K562 (cell line): Measurements from ENCODE around the gene HSD17B1. TPM values are rescaled to one million over a fixed set of nuclear protein-coding genes. Genes with fewer than 3 reads are reported as not detected.

ENCODE experiments used
- ATAC-seq: fragments of 200-7000 bp; cut with Tn5 transposase; 3 replicates; pipeline ENCODE4 v1.9.1; 2020; ENCODE audit warnings: moderate library complexity
- BruUV-seq: library from RNA; stranded (reverse); fragments of 400-500 nt; replicated peaks from 2 replicates; lab custom pipeline; 2021; lab: Mats Ljungman, UMichigan
- CTCF ChIA-PET: fragments of 300-600 bp; formaldehyde crosslinking; extraction: SDS; loops from one replicate; lab custom pipeline; 2021; ENCODE audit warnings: low intra/inter-chr PET ratio; lab: Yijun Ruan, JAX
- POLR2A ChIA-PET: fragments of 300-600, 350-650 bp; sonication (Branson Sonifier 250); formaldehyde crosslinking; extraction: SDS; loops from one replicate; lab custom pipeline; 2021; ENCODE audit warnings: antibody characterized with exemption, inconsistent platforms; lab: Yijun Ruan, JAX
- DNase-seq, 4 experiments: peaks; one replicate each; pipeline versions ENCODE4 v3.0.0 to v3.0.0-alpha.2; 2011 to 2018; ENCODE audit warnings: low spot score in 3 of 4, mixed read lengths in 3 of 4; ENCODE audit errors: extremely low read depth in 1 of 4
- FAIRE-seq: peaks from 2 replicates; lab custom pipeline; 2011; peaks lifted over from hg19 to GRCh38; lab: Jason Lieb, UNC
- H2AFZ ChIP-seq: 2 replicates; pipeline ENCODE4 v1.6.0; 2011; ENCODE audit warnings: low read depth, low read length, control low read depth, inconsistent platforms
- H3K27ac ChIP-seq: fragments of 200-600 bp; 3 replicates; pipeline ENCODE4 v1.8.0; 2011; ENCODE audit warnings: low read depth, mild to moderate bottlenecking, control low read depth, inconsistent platforms, low read length, moderate library complexity, mixed read lengths; ENCODE audit errors: extremely low read depth
- H3K27me3 ChIP-seq, 2 experiments: fragments of 300-600 bp in 1 of 2; 2 replicates in 1 of 2; 3 replicates in 1 of 2; pipeline versions ENCODE4 v1.6.0 to v1.8.0; 2011; ENCODE audit warnings: inconsistent platforms in 2 of 2, low read length in 2 of 2, mild to moderate bottlenecking in 1 of 2, mixed read lengths in 1 of 2, moderate library complexity in 1 of 2; ENCODE audit not compliant: control insufficient read depth in 2 of 2, insufficient read depth in 2 of 2
- H3K36me3 ChIP-seq: fragments of 300-600 bp; 3 replicates; pipeline ENCODE4 v1.8.0; 2011; ENCODE audit warnings: mild to moderate bottlenecking, low read length, inconsistent platforms; ENCODE audit not compliant: control insufficient read depth, insufficient read depth
- H3K4me1 ChIP-seq, 2 experiments: fragments of 200-600 bp in 1 of 2; replicated peaks in 1 of 2; 2 replicates in 1 of 2; 3 replicates in 1 of 2; pipeline versions ENCODE4 v1.5.1 to v1.8.0; 2011; ENCODE audit warnings: inconsistent platforms in 2 of 2, low read length in 2 of 2, mild to moderate bottlenecking in 1 of 2, mixed read lengths in 1 of 2, moderate library complexity in 1 of 2; ENCODE audit not compliant: control insufficient read depth in 2 of 2, insufficient read depth in 2 of 2
- H3K4me2 ChIP-seq: 2 replicates; pipeline ENCODE4 v1.6.1; 2011; ENCODE audit warnings: low read length, control low read depth, inconsistent platforms, mixed read lengths; ENCODE audit not compliant: insufficient read depth
- H3K4me3 ChIP-seq: fragments of 200-600 bp; sonication (generic), shearing (Covaris generic); 2 replicates; pipeline ENCODE4 v1.5.1; 2016; ENCODE audit warnings: control low read depth, inconsistent platforms
- H3K79me2 ChIP-seq: fragments of 200-600 bp; 3 replicates; pipeline ENCODE4 v1.8.0; 2011; ENCODE audit warnings: low read length, inconsistent platforms; ENCODE audit not compliant: control insufficient read depth, insufficient read depth
- H3K9ac ChIP-seq, 2 experiments: 2 replicates each; pipeline versions ENCODE4 v1.6.0 to v1.6.1; 2011; ENCODE audit warnings: low read depth in 2 of 2, low read length in 2 of 2, control low read depth in 1 of 2, inconsistent platforms in 1 of 2, mild to moderate bottlenecking in 1 of 2, mixed read lengths in 1 of 2; ENCODE audit not compliant: insufficient read depth in 1 of 2
- H3K9me1 ChIP-seq: one replicate; pipeline ENCODE4 v1.6.0; 2011; ENCODE audit warnings: inconsistent platforms, mild to moderate bottlenecking, low read length, moderate library complexity; ENCODE audit not compliant: control insufficient read depth, insufficient read depth
- H3K9me3 ChIP-seq: replicated peaks from 2 replicates; pipeline ENCODE4 v1.5.1; 2011; ENCODE audit warnings: low read depth, low read length, inconsistent platforms; ENCODE audit not compliant: control insufficient read depth, insufficient read depth
- H4K20me1 ChIP-seq: replicated peaks from 2 replicates; pipeline ENCODE4 v1.6.1; 2011; ENCODE audit warnings: low read length, inconsistent platforms, mixed read lengths; ENCODE audit not compliant: control insufficient read depth, insufficient read depth
- ARID1B ChIP-seq: fragments of 450-650 bp; IDR thresholded peaks from 2 replicates; pipeline ENCODE4 v1.6.1; 2016; ENCODE audit warnings: antibody characterized with exemption, mild to moderate bottlenecking, inconsistent platforms
- CHD4 ChIP-seq: fragments of 200-600 bp; sonication (generic); IDR thresholded peaks from 3 replicates; pipeline ENCODE4 v1.6.1; 2012; ENCODE audit warnings: low read depth, mild to moderate bottlenecking, mixed read lengths, low read length, inconsistent platforms; ENCODE audit not compliant: insufficient read depth, insufficient replicate concordance, poor library complexity, severe bottlenecking
- GABPA ChIP-seq: fragments of 200-800 bp; sonication (Bioruptor generic); conservative IDR thresholded peaks from 2 replicates; pipeline ENCODE4 v1.6.1; 2016; ENCODE audit warnings: low read depth, missing genetic modification characterization, missing compliant biosample characterization
- GATAD2B ChIP-seq: fragments of 450-650 bp; IDR thresholded peaks from 2 replicates; pipeline ENCODE4 v1.6.1; 2017; ENCODE audit warnings: mild to moderate bottlenecking, borderline replicate concordance
- HNRNPLL ChIP-seq: fragments of 200-400 bp; formaldehyde crosslinking; IDR thresholded peaks from 2 replicates; pipeline ENCODE4 v1.6.1; 2017; ENCODE audit warnings: low read length, low read depth, mild to moderate bottlenecking; ENCODE audit not compliant: poor library complexity, severe bottlenecking
- JUN ChIP-seq, 2 experiments: sonication (generic) in 1 of 2; formaldehyde crosslinking in 1 of 2; IDR thresholded peaks; 2 replicates each; pipeline versions ENCODE4 v1.6.1 to v1.8.0; 2012 to 2022; ENCODE audit warnings: borderline replicate concordance in 2 of 2, mild to moderate bottlenecking in 2 of 2, improper control_type of control experiment in 1 of 2, low read depth in 1 of 2, low read length in 1 of 2, missing genetic modification reagents in 1 of 2
- PHTF2 ChIP-seq: fragments of 250-450 bp; sonication (Bioruptor Pico); IDR thresholded peaks from 2 replicates; pipeline ENCODE4 v1.5.0; 2021; ENCODE audit warnings: mild to moderate bottlenecking
- RBM15 ChIP-seq: fragments of 200-400 bp; formaldehyde crosslinking; IDR thresholded peaks from 2 replicates; pipeline ENCODE4 v1.6.1; 2018; ENCODE audit warnings: mild to moderate bottlenecking, low read length, moderate library complexity; ENCODE audit not compliant: insufficient read depth
- SP2 ChIP-seq: IDR thresholded peaks from 2 replicates; pipeline ENCODE4 v1.6.1; 2011; ENCODE audit warnings: mild to moderate bottlenecking, low read depth, low read length, moderate library complexity; ENCODE audit not compliant: poor library complexity, severe bottlenecking; ENCODE audit errors: extremely low read depth
- TEAD2 ChIP-seq: fragments of 450-650 bp; IDR thresholded peaks from 2 replicates; pipeline ENCODE4 v1.6.1; 2016; ENCODE audit warnings: missing genetic modification characterization, control low read depth, missing compliant biosample characterization
- ZNF282 ChIP-seq: sonication (generic); formaldehyde crosslinking; IDR thresholded peaks from 2 replicates; pipeline ENCODE4 v1.8.1; 2023; ENCODE audit warnings: missing genetic modification reagents
- WGBS: fragments of 100-300 bp; shearing (Covaris generic); methylation state at CpG from one replicate; pipeline ENCODE4 v1.1.6; 2016; ENCODE audit warnings: low coverage, mixed read lengths; ENCODE audit not compliant: insufficient coverage; ENCODE audit errors: missing lambda C conversion rate; 5-methylcytosine and 5-hydroxymethylcytosine counted together
- in situ Hi-C: fragments of 300-500 bp; cut with MboI; formaldehyde crosslinking; loops from 4 replicates; pipeline ENCODE4 v1.15.0; 2018; ENCODE audit warnings: inconsistent platforms, mixed read lengths
- intact Hi-C: fragments of 100-400 bp; cut with micrococcal nuclease; formaldehyde crosslinking; loops from 2 replicates; pipeline ENCODE4 v1.14.2; 2022
- polyA plus RNA-seq, 8 experiments: library from polyadenylated mRNA; depleted of rRNA in 4 of 8; stranded (reverse) in 5 of 8; unstranded in 3 of 8; fragments of >200 nt; fragmentation: Nextera tagmentation in 2 of 8; fragmentation: Illumina TruSeq in 1 of 8; extraction: Ambion mirVana in 2 of 8; extraction: Trizol in 1 of 8; gene quantifications; 2 replicates each; pipeline versions ENCODE4 v1.2.1 to v1.2.3, GENCODE V29; 2011 to 2014; ENCODE audit warnings: inconsistent platforms in 1 of 8, missing spikeins in 1 of 8
- total RNA-seq, 7 experiments: library from RNA; depleted of rRNA in 6 of 7; stranded (reverse); fragments of >200 nt in 6 of 7; fragmentation: Illumina TruSeq in 2 of 7; extraction: Trizol in 2 of 7; gene quantifications; 2 replicates each; pipeline versions ENCODE4 v1.2.1 to v1.2.3, GENCODE V29; 2011 to 2021; ENCODE audit warnings: low replicate concordance in 1 of 7
- TF ChIP-seq, protein P1 (sequence below): fragments of 450-650 bp; IDR thresholded peaks from 2 replicates; pipeline ENCODE4 v1.6.1; 2017; ENCODE audit warnings: antibody characterized with exemption
- TF ChIP-seq, protein P2 (sequence below), 2 experiments: fragments of 450-650 bp in 1 of 2; sonication (generic) in 1 of 2; formaldehyde crosslinking in 1 of 2; IDR thresholded peaks in 1 of 2; conservative IDR thresholded peaks in 1 of 2; 2 replicates each; pipeline versions ENCODE4 v1.6.1 to v1.8.1; 2016 to 2023; ENCODE audit warnings: mild to moderate bottlenecking in 2 of 2, moderate library complexity in 2 of 2, inconsistent platforms in 1 of 2, missing genetic modification reagents in 1 of 2
- TF ChIP-seq, protein P3 (sequence below): fragments of 200-400 bp; formaldehyde crosslinking; IDR thresholded peaks from 2 replicates; pipeline ENCODE4 v1.6.1; 2017; ENCODE audit warnings: mild to moderate bottlenecking, low read depth, low read length, moderate library complexity

The HSD17B1 gene
- total and polyA plus RNA-seq, 9 of the 15 experiments (the other 6 are each of a cell fraction or from before 2014, with no cell fraction given), result 0.55 to 21.1 (median 3.6) TPM

DNA sequence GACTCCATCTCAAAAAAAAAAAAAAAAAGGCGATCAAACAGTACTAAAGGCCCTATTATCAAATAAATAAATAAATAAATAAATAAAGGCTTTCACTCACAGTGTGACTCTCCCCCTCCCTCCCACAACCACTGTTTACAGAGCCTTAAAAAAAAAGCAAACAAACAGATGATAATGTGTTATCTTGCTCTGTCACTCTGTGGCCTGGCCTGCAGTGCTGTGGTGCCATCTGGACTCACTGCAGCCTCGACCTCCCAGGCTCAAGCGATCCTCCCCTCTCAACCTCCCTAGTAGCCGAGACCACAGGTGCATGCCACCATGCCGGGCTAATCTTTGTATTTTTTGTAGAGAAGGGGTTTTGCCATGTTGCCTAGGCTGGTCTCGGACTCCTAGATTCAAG is 24.8 kb upstream of the HSD17B1 start (continued):
- TF ChIP-seq JUN (IDR thresholded peaks at IDR 0.05; ENCODE audit: borderline replicate concordance, low read depth, low read length) (no peak), JUN (CRISPR knock-in tag; IDR thresholded peaks at IDR 0.05; ENCODE audit: borderline replicate concordance) (no peak), ZNF282 (no peak), CHD4 (no peak), TEAD2 (tag) (no peak), GATAD2B (no peak)

DNA sequence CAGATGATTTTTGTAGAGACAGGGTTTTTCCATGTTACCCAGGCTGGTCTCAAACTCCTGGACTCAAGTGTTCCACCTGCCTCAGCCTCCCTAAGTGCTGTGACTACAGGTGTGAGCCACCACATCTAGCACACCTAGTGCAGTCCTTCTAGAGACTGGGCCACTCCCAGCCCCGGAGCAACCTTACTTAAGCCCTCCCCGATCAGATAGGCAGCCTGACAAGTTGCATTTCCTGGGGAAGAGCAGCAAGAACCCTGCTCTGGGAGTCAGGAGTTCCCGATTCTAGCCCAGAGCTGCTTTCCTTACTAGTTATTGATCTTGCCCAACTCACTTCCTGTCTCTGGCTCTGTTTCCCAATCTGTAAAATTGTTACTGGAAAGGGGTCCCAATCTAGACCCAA is 23.7 kb upstream of the HSD17B1 start:
- FAIRE-seq, result no peak
- CTCF ChIA-PET, result interaction anchor here (0.8 kb wide), 1 partner anchor 217 kb away, joined by 3 read pairs; no protein-coding TSS in a partner anchor
- no peak for TF ChIP-seq ARID1B
- TF ChIP-seq, protein P1, sequence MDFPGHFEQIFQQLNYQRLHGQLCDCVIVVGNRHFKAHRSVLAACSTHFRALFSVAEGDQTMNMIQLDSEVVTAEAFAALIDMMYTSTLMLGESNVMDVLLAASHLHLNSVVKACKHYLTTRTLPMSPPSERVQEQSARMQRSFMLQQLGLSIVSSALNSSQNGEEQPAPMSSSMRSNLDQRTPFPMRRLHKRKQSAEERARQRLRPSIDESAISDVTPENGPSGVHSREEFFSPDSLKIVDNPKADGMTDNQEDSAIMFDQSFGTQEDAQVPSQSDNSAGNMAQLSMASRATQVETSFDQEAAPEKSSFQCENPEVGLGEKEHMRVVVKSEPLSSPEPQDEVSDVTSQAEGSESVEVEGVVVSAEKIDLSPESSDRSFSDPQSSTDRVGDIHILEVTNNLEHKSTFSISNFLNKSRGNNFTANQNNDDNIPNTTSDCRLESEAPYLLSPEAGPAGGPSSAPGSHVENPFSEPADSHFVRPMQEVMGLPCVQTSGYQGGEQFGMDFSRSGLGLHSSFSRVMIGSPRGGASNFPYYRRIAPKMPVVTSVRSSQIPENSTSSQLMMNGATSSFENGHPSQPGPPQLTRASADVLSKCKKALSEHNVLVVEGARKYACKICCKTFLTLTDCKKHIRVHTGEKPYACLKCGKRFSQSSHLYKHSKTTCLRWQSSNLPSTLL, result no peak
- no peak for TF ChIP-seq HNRNPLL
- TF ChIP-seq SP2, result no peak
- TF ChIP-seq, protein P2, sequence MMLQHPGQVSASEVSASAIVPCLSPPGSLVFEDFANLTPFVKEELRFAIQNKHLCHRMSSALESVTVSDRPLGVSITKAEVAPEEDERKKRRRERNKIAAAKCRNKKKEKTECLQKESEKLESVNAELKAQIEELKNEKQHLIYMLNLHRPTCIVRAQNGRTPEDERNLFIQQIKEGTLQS (IDR thresholded peaks at IDR 0.05), result no peak
- TF ChIP-seq, protein P2 (CRISPR knock-in tag; conservative IDR thresholded peaks at IDR 0.05), result no peak
- no peak for TF ChIP-seq GABPA
- TF ChIP-seq, protein P3, sequence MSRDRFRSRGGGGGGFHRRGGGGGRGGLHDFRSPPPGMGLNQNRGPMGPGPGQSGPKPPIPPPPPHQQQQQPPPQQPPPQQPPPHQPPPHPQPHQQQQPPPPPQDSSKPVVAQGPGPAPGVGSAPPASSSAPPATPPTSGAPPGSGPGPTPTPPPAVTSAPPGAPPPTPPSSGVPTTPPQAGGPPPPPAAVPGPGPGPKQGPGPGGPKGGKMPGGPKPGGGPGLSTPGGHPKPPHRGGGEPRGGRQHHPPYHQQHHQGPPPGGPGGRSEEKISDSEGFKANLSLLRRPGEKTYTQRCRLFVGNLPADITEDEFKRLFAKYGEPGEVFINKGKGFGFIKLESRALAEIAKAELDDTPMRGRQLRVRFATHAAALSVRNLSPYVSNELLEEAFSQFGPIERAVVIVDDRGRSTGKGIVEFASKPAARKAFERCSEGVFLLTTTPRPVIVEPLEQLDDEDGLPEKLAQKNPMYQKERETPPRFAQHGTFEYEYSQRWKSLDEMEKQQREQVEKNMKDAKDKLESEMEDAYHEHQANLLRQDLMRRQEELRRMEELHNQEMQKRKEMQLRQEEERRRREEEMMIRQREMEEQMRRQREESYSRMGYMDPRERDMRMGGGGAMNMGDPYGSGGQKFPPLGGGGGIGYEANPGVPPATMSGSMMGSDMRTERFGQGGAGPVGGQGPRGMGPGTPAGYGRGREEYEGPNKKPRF, result no peak
- no peak for TF ChIP-seq RBM15
- no peak for TF ChIP-seq PHTF2

More for the DNA sequence above, 23.7 kb upstream of the HSD17B1 start:
- H3K27ac ChIP-seq, result no peak overlapping the region
- no peaks in the 10 kb centered on the region for H3K9me3 ChIP-seq
- peak overlapping the region in 1 of 2 experiments; percentile 45; a peak in 1 of 4 replicates for H3K9ac ChIP-seq
- no peaks in the 10 kb centered on the region for H3K27me3 ChIP-seq
- POLR2A ChIA-PET, result no interaction called here
- intact Hi-C loops, result no loop called here
- no peak overlapping the region for H3K4me2 ChIP-seq
- H3K4me1 ChIP-seq, result peaks cover 31 to 60% of the 10 kb centered on the region in 2 experiments
- no peak for DNase-seq
- WGBS, result 9% methylated on average over 3 of the region's 3 CpGs
- in situ Hi-C loops, result loop anchor here (5.0 kb wide), 2 partner anchors 107 to 207 kb away; partner anchors contain the start of gene CAVIN1
- no peak for ATAC-seq
- no peak overlapping the region for H3K4me3 ChIP-seq
- H3K9me1 ChIP-seq, result no peaks in the 10 kb centered on the region
- BruUV-seq, result no TSS peak
- H3K36me3 ChIP-seq, result no peaks in the 10 kb centered on the region
- no peaks in the 10 kb centered on the region for H4K20me1 ChIP-seq
- H3K79me2 ChIP-seq, result no peaks in the 10 kb centered on the region; the same call in 2 of the 3 replicates
- H2AFZ ChIP-seq, result no peak overlapping the region
